CD4-positive, alpha-beta T cell treated with Interleukin-6 for 4 hours (primary cell): Measurements from ENCODE around the gene RNASE2.
"Not testable (repeated sequence)": the region's sequence is repeated elsewhere in the genome, so short reads cannot be mapped to it uniquely, and the experiment has no call there.

Source experiments
- DNase-seq: peaks from one replicate; pipeline ENCODE4 v3.0.0-alpha.2; 2020; ENCODE audit warnings: mixed read lengths

RNASE2 gene

DNA sequence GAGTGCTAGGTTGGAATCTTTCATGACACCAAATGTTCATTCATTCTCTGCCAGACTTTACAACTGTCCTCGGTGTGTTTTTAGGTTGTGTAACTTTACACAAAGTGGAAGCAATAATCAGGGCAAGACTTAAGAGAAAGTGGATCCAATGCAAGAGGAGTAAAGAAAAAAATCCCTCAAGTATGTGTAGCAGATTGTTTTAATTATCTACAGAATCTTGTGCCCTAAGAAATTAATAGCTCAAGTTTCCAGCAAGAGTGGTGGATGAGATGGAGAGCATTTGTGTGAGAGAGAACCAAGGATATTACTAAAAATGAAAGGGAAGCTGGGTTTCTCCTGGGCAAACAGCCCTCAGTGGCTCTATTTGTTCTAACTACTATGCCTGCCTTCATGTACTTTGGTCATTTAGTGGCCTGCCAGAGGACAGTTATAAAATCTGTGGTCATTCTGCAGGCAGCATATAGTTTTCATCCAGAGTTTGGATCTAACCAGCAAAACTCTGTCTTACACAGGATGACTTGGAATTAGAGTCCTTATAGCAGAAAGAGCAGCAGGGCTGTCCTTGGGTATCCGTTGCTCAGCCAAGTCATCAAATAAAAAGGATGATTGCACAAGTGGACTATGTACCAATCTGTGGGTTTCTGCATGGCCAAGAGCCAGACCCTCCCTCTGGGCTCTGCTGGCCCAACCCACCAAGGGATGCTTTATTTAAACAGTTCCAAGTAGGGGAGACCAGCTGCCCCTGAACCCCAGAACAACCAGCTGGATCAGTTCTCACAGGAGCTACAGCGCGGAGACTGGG is at the start of gene RNASE2:
RNASE2 (plus strand) TSS at position 752 of the 802 bp plus-strand sequence. CDS start 285 bp downstream, outside the sequence.
- not testable (repeated sequence) for DNase-seq

DNA sequence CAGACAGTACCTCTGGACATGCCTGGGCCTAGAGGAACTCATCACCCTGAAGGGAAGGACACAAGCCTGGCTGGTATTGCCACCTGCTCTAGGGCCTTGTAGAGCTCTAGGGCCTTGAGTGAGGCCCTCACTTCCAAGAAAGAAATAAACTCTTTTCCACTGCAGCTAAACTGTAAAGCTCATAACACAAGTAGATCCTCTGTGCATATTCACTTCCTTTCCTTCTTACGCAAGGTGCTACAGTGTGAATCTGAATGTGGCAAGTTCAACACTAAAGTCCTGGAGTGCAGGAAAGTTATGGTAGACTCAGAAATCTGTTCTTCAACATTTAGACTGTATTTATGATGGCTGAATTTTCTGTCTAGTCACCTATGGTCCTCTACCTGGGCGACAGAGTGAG is 49.6 kb upstream of the RNASE2 start:
- no peak for DNase-seq

DNA sequence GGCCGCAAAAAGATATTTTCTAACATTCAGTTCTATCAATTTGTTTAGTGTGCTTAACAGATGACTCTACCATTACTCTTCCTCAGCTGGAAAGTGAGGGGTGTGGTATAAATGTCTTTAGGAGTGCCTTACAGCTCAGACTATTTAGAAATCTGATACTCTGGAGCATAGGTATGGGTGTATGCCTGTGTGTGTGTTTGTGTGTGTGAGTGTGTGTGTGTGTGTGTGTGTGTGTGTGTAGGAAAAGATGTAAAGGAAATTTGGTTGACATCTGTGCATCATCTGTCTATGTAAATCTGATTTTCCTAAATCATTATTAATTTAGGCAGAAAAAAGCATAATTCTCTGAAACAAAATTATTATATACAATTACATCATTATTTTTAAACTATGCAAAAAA is 48.1 kb upstream of the RNASE2 start:
- no peak for DNase-seq

DNA sequence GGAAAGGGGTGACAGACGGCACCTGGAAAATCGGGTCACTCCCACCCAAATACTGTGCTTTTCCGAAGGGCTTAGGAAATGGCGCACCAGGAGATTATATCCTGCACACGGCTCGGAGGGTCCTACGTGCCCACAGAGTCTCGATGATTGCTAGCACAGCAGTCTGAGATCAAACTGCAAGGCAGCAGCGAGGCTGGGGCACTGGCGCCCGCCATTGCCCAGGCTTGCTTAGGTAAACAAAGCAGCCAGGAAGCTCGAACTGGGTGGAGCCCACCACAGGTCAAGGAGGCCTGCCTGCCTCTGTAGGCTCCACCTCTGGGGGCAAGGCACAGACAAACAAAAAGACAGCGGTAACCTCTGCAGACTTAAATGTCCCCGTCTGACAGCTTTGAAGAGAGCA is 44.5 kb upstream of the RNASE2 start:
- DNase-seq, result not testable (repeated sequence)

DNA sequence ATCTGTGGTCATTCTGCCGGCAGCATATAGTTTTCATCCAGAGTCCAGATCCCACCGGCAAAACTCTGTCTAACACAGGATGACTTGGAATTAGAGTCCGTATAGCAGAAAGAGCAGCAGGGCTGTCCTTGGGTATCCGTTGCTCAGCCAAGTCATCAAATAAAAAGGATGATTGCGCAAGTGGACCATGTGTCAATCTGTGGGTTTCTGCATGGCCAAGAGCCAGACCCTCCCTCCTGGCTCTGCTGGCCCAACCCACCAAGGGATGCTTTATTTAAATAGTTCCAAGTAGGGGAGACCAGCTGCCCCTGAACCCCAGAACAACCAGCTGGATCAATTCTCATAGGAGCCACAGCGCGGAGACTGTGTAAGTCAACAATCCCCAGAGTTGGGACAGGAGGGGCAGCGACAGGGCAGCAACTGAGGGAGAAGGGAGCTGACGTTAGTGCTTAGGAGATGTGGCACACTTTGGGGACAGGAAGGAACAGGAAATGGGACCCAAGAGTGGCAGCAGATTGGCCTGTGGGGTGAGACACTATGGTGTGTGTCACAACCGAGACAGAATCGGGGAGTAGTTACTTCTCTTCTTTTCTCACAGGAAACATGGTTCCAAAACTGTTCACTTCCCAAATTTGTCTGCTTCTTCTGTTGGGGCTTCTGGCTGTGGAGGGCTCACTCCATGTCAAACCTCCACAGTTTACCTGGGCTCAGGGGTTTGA is 36.1 kb upstream of the RNASE2 start:
- DNase-seq, result not testable (repeated sequence)

DNA sequence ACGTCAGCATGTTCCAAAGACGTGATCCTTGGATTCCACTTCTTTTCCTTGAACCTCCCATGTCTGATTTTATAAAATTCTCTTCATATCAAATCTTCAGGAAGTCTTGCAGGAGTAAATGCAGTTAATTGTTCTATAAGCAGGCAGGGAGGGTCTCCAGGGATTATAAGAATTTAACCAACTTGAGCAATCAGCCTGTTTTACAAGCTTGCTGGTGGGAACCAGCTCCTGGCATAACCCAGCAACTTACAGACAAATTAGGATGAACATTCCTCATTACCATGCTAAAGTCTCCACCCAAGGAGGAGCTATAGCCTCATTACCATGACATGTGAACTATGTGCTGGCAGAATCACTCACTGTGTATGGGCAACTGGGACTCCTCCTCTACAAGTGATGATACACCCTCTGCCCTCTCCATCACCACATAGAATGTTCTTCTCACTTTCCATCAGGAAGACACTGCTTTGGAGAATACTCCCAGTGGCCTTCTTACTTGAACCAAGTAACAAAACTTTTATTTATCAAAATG is 31.5 kb upstream of the RNASE2 start:
- not testable (repeated sequence) for DNase-seq

DNA sequence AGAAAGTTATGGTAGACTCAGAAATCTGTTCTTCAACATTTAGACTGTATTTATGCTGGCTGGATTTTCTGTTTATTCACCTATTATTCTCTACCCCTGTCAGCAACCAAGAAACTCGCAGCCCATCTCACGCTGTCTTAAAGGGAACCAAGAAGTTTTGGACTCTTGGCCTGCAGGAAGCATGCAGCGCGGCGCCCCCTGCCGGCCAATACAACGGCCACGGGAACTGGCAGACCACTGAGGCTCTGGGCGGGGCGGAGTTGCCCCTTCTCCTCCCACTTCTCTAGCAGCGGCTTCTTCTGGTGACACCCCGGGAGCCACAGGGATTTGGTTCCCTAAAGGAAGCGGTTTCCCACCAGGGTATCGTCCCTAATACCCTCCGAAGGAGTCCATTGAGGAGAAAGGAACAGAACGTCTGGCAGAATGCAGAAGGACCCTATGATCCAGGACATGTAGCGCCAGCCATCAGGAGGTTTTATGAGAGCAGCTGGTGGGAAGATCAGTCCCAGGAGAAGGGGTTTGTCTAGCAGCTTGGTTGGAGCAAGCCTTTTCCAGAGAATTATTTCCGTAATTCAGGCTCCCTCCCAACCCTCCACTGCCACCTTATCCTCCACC is 21.0 kb upstream of the RNASE2 start:
- DNase-seq, result peak; percentile 11

DNA sequence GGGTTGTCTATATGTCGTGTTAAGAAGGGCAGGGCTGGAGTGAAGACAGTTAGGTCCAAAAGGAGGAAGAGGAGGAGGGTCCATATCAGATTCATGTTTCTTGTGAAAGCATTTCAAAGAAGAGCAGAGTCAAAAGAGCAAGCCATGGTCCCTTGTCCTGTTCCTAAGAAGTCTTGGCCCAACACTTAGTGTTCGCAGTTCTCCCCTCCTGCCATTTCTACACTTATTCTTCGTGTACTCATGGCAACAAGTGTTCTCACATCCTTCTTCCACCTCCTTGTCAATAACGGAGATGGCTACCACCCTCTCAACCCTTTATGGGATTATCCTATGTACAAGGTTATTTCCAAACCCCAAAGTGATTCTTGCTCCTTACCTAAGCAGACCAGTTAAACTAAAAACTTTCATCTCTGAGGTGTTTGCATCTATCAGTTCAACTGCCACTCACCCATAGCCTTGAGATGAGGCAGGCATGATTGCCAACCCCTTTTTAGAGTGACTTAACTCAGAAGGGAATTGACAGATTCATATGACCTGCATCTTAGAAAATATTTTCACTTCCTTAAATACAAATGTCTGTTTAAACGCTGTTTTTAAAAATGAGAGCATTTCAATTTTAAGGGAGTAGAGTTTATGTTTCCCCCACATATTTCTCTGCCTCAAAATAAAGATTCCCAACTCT is 19.8 kb upstream of the RNASE2 start:
- no peak for DNase-seq

DNA sequence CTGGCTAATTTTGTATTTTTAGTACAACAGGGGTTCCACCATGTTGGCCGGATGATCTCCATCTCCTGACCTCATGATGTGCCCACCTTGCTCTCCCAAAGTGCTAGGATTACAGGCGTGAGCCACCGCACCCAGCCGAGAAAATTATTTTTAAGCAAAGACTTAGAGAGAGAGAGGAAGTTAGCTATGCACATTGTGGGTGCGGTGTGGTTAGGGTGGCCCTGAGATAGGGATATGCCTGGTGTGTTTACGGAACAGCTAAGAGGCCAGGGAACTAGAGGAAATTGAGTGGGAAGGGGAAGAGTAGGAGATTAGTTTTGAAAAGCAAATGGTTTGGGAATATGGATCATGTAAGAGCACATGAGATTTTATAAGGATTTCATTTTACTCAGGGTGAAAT is 10.1 kb upstream of the RNASE2 start:
- not testable (repeated sequence) for DNase-seq

DNA sequence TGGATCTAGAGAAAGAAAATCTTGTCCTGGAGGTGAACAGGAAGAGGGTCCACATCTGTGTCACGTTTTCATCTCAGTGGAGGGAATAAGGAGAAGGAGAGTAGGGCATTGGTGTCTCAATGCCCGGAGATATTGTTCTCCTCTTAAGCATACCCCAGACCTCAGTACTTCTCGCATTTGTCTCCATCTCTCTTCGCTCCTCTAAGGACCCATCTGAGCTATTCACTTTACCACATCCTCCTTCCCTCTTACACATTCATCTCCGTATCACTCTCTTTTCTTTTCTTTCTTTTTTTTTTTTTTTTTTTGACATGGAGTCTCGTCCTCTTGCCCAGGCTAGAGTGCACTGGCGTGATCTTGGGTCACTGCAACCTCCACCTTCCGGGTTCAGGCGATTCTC is 8.6 kb upstream of the RNASE2 start:
- not testable (repeated sequence) for DNase-seq

DNA sequence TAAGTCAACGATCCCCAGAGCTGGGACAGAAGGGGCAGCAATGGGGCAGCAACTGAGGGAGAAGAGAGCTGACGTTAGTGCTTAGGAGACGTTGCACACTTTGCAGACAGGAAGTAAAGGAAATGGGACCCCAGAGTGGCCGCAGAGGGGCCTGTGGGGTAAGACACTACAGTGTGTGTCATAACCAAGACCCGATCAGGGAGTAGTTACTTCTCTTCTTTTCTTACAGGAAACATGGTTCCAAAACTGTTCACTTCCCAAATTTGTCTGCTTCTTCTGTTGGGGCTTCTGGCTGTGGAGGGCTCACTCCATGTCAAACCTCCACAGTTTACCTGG is 219 bp downstream of the RNASE2 start:
- not testable (repeated sequence) for DNase-seq

DNA sequence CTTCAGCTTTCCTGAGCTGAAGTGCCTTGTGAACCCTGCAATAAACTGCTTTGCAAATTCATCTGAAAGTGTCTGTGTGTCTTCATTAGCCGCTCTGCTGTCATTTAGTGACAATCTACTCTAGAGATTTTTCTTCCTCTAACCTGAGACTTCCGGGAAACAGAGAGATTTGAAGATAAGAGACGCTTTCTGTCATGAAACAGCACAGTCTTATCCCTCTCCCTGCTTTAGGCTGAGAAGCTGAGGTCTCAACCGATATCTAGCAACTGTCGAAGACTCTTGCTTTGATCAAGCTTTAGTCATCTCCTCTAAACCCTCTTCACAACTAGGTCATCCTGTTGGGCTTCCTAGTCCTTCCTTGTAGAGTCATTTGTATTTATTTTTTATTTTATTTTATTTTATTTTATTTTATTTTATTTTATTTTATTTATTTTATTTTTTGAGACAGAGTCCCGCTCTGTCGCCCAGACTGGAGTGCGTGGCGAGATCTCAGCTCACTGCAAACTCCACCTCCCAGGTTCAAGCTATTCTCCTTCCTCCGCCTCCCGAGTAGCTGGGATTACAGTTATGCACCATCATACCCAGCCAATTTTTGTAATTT is 1.2 kb downstream of the RNASE2 start:
- no peak for DNase-seq

DNA sequence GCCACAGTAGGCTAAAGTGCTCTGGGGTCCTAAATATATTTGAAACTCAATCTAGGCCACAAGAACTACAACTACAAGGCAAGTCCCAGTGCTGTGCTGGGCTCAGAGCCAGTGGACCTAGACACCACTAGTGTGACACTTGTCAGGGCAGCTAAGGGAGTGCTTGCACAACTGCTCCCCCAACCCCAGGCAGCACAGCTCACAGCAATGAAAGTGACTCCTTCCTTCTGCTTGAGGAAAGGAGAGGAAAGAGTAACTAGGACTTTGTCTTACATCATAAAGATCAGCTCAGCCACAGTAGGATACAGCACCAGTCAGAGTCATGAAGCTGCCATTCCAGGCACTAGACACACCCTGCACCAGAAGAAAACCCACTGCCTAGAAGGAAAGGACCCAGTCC is 3.7 kb downstream of the RNASE2 start:
- DNase-seq, result not testable (repeated sequence)

DNA sequence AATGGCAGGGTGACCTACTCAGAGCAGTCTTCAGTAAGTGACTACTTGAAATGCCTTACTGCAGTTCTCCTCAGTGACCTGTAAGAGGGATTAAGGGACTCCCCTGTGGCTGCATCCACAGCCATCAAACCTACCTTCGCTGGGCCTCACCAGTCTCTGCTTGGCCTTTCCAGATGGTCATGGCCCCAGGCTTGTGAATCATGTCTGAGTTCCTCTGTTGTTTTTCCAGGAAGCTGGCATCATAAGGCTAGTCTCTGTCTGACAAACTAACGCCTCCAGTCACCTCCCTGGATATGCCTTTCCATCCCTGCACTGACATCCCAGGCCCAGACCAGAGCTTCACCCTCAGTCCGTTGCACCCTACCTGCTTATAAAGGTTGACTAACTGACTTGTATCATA is 14.0 kb downstream of the RNASE2 start:
- no peak for DNase-seq

DNA sequence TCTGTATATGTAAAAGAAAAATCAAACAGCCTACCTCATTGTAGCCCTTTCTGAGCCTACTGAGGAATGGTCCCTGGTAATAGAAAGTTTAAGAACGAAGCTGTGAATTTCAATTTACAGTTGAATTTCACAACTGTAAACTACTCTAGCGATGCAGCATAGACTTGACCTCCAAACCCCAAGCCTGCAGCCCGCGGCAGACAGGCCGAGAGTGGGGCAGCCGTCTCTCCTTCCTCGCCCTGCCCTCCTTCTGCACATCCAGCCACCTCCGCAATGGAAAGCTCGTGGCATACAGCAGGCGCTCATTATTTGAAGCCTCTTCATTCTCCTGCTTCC is 15.3 kb downstream of the RNASE2 start:
- no peak for DNase-seq

DNA sequence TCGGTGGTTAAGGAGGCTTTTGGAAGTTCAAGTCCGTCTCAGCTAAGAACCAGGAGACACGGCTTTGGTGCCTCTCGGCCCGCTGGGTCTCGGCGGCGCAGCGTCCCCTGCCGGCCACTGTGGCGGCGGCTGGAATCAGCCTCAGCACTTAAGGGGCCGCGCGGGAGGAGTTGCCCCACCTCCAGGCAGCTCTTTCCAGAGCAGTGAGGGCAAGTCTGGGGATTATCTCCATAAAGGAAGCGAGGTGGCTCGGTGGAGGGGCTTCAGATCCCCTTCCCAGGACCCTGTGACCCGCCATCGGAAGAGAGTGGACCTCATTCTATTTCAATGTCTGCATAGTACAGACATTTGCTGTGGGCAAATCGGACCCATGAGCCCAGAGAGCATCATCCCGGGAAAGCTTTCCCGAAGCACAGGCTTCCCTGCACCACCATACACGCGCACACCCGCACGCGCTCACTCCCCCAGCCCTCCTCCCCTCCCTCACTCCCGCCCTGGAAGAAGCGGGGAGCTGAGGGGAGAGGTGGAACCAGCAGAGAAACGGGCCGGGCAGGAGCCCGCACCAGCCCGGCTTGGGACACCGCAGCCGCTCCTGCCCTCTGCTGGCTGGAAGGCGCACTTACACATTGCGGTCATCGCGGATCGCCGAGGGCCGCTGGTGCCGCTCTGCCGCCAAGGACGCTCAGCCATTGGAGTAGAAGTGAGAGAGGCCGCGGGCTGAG is 15.9 kb downstream of the RNASE2 start:
- DNase-seq, result peak; percentile 79

DNA sequence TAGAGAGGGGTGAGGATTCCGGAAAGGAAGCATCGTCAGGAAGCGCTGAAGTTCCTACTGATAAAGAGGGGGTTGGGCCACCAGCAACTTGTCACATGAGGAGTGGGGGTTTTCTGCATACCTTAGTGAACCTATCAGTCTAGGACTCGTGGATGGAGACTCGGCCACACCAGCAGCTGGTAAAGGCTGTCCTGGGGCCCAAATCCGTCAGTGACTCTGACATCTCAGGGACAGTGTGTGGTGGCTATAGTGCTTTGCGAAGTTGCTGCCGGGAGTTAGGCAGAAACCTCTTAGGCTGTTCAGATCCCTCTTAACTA is 16.4 kb downstream of the RNASE2 start:
- DNase-seq, result no peak

DNA sequence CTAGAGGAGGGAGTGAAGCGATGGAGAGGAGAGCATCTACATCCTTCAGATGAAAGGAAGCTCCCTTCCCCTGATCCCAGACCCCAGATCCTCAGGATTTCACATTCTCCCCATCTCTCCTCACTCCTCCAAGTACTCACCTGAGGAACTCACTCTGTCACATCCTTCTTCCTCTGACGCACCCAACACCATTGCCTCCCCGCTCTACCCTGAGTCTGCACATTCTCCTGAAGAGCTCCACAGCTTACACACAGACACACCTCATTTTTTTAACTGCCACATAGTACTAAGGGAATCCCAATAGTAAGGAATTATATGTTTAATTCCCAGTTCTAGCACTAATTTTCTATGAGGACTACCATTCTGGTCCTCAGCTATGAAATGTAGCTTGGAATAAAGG is 18.2 kb downstream of the RNASE2 start:
- DNase-seq, result no peak

DNA sequence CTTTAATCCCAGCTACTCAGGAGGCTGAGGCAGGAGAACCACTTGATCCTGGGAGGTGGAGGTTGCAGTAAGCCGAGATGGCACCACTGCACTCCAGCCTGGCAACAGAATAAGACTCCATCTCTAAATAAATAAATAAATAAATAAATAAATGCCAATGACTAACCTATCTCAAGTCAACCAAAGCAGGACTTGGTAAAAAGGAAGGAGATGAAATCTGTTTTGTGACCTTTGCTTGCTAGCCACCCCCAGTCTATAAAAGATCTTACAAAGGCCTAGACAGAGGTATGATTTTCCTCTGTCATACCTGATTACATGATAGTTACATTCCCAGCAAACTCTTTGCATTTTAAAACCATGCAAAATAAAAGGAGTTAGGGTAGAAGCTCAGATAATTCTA is 21.0 kb downstream of the RNASE2 start:
- DNase-seq, result no peak

DNA sequence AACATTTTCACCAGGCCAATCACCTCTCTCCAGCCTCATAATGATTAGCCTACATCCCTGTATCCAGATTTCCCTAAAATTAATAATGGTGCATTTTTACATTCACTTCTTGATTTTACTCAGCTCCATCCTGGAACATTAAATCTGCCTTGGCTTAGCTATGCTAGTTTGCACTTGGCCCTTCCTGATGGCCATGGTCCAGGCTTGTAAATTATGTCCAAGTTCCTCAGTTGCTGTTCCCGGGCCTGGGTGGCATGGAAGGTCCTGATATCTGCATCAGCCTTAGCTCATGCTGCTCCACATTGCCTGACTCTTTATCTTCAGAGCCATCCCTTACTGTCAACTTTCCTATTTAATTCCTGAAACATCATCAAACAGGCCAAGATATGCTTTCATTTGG is 23.4 kb downstream of the RNASE2 start:
- no peak for DNase-seq

DNA sequence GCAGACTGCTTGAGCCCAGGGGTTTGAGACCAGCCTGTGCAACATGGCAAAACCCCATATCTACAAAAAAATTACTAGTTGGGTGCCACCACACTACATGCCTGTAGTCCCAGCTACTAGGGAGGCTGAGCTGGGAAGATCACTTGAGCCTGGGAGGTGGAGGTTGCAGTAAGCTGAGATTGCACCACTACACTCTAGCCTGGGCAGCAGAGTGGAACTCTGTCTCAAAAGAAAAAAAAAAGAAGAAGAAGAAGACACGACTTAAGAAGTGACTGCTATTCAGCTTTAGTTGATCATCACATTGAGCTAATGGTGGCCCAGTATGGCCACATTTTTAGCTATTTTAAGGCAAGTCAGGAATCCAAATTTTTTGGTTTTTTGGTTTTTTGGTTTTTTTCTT is 25.6 kb downstream of the RNASE2 start:
- DNase-seq, result no peak

DNA sequence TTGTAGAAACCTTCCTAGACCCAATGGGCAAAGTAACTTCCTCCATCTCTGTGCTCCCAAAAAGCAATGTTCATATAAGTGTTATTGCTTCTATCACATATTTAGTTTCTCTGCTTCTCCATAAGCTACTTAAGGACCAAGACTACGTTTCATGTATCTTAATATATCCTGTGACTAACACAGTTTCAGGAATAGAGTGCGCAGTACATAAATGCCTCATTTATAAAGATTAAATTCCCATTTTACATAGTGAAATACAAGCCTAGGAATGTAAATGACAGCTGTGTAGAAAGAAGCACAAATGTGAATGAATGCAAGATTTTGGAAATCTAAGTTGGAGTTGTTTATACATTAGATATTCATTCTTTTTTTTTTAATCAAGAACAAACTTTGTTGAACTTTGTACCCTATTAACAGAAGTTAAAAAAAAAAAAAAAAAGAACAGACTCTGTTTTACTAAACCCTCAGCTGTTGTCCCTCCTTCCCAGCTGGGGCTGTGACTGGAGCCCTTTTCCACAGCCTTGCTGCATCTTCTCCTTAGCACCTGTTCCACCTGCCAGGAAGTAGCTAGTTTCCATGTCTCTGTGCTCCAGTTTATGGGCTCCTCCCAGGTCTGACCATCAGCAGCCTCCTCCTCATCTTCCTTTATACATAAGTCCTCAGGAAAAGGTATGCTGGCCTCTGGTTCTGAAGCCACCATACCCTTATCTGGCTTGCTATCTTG is 27.5 kb downstream of the RNASE2 start:
- DNase-seq, result no peak
